Right atrium auricular region (tissue), 2 donors: ENCODE results near the gene PRR5. TPM values are rescaled to one million over a fixed set of nuclear protein-coding genes. Genes with fewer than 3 reads are reported as not detected.

ENCODE experiments used
- DNase-seq: peaks from one replicate; pipeline ENCODE4 v3.0.0-alpha.2; 2019; ENCODE audit warnings: low spot score
- H3K27ac ChIP-seq, 2 donors: fragments of 200-600 bp; sonication (generic); 1 replicate in 1 of 2; 2 replicates in 1 of 2; pipeline ENCODE4 v1.5.1; 2016 to 2019
- H3K27me3 ChIP-seq, 2 donors: fragments of 200-600 bp; sonication (generic); one replicate each; pipeline versions ENCODE4 v1.5.1 to v1.6.0; 2017 to 2019
- H3K36me3 ChIP-seq: fragments of 200-600 bp; sonication (generic); one replicate; pipeline ENCODE4 v1.5.1; 2016
- H3K4me1 ChIP-seq, 2 donors: fragments of 200-600 bp; sonication (generic); one replicate each; pipeline versions ENCODE4 v1.5.1 to v1.6.0; 2017 to 2019
- H3K4me3 ChIP-seq, 2 donors: fragments of 200-600 bp; sonication (generic); 1 replicate in 1 of 2; 2 replicates in 1 of 2; pipeline ENCODE4 v1.5.1; 2017 to 2019; ENCODE audit warnings: mild to moderate bottlenecking in 1 of 2, moderate library complexity in 1 of 2
- H3K9me3 ChIP-seq, 2 donors: fragments of 200-600 bp; sonication (generic); one replicate each; pipeline ENCODE4 v1.5.1; 2019
- CTCF ChIP-seq, 2 donors: fragments of 200-600 bp; sonication (generic); IDR thresholded peaks; one replicate each; pipeline ENCODE4 v1.5.1; 2019; ENCODE audit warnings: antibody characterized with exemption in 2 of 2
- total RNA-seq, 2 donors: library from RNA; depleted of rRNA; stranded (reverse); fragments of >200 nt; gene quantifications; one replicate each; pipeline ENCODE4 v1.1.0, GENCODE V29; 2016

The PRR5 gene
- total RNA-seq, 2 donors from 2014 or later: 10.5 to 12.1 TPM

GRCh38 chr22:44711690-44712555 is 9.9 kb downstream of the PRR5 start:
- H3K4me1 ChIP-seq: peaks cover 0 to 5% of the 10 kb centered on the region in 2 donors
- H3K36me3 ChIP-seq: no peaks in the 10 kb centered on the region
- H3K9me3 ChIP-seq: no peaks in the 10 kb centered on the region
- no peak for DNase-seq
- H3K4me3 ChIP-seq: no peak overlapping the region
- H3K27me3 ChIP-seq: no peaks in the 10 kb centered on the region
- H3K27ac ChIP-seq: no peak overlapping the region
- no peak for TF ChIP-seq CTCF (IDR thresholded peaks at IDR 0.05)

- Histone ChIP-seq H3K27me3 (no peaks in the 10 kb centered on the region), H3K4me1 (peaks cover 0 to 5% of the 10 kb centered on the region in 2 donors), H3K36me3 (no peaks in the 10 kb centered on the region), H3K27ac (no peak overlapping the region), H3K9me3 (no peaks in the 10 kb centered on the region), H3K4me3 (no peak overlapping the region)
- TF ChIP-seq CTCF (IDR thresholded peaks at IDR 0.05): no peak
- DNase-seq: no peak
Observed at GRCh38 chr22:44712962-44713361, 11.0 kb downstream of the PRR5 start.

- TF ChIP-seq CTCF (IDR thresholded peaks at IDR 0.05): no peak
- no peaks in the 10 kb centered on the region for H3K27me3 ChIP-seq
- H3K27ac ChIP-seq: no peak overlapping the region
- H3K4me1 ChIP-seq: peaks cover 0 to 5% of the 10 kb centered on the region in 2 donors
- no peaks in the 10 kb centered on the region for H3K36me3 ChIP-seq
- no peak overlapping the region for H3K4me3 ChIP-seq
- DNase-seq: no peak
- H3K9me3 ChIP-seq: no peaks in the 10 kb centered on the region
Observed at GRCh38 chr22:44714703-44715350, 12.8 kb downstream of the PRR5 start.

- Histone ChIP-seq H3K36me3 (no peaks in the 10 kb centered on the region), H3K4me3 (no peak overlapping the region), H3K4me1 (no peaks in the 10 kb centered on the region), H3K27me3 (no peaks in the 10 kb centered on the region), H3K9me3 (no peaks in the 10 kb centered on the region), H3K27ac (no peak overlapping the region)
- no peak for TF ChIP-seq CTCF (IDR thresholded peaks at IDR 0.05)
- DNase-seq: no peak
Observed at GRCh38 chr22:44718418-44718817, 16.4 kb downstream of the PRR5 start.

- no peak overlapping the region for H3K27ac ChIP-seq
- no peaks in the 10 kb centered on the region for H3K9me3 ChIP-seq
- no peak for DNase-seq
- no peak overlapping the region for H3K4me3 ChIP-seq
- H3K36me3 ChIP-seq: no peaks in the 10 kb centered on the region
- H3K4me1 ChIP-seq: no peaks in the 10 kb centered on the region
- no peak for TF ChIP-seq CTCF (IDR thresholded peaks at IDR 0.05)
- H3K27me3 ChIP-seq: no peaks in the 10 kb centered on the region
Observed at GRCh38 chr22:44719586-44720368, 17.8 kb downstream of the PRR5 start.
